G401.6 (cell line): ENCODE results near the gene GLI1.
A peak's percentile ranks its signal among the peaks of the same experiment; 100 is the strongest.
"Not testable (repeated sequence)": the region's sequence is repeated elsewhere in the genome, so short reads cannot be mapped to it uniquely, and the experiment has no call there.

ENCODE experiments used
- FAIRE-seq: peaks from 2 replicates; lab custom pipeline; 2012; peaks lifted over from hg19 to GRCh38; lab: Jason Lieb, UNC

GLI1 gene

GRCh38 chr12:57476162-57476992 lies 16.8 kb downstream of the GLI1 start:
- no peak for FAIRE-seq

- no peak for FAIRE-seq
Observed at GRCh38 chr12:57476993-57477709, 17.6 kb downstream of the GLI1 start.

- no peak for FAIRE-seq
Observed at GRCh38 chr12:57477710-57478681, 18.4 kb downstream of the GLI1 start.

- no peak for FAIRE-seq
Observed at GRCh38 chr12:57479043-57479375, 19.4 kb downstream of the GLI1 start.

- no peak for FAIRE-seq
Observed at GRCh38 chr12:57479376-57480115, 20.0 kb downstream of the GLI1 start, which contains the start of gene ARHGAP9. Gene ARHGAP9, minus strand, starts transcription at chr12:57479866. Its CDS starts 460 bp downstream, at chr12:57479406.

- no peak for FAIRE-seq
Observed at GRCh38 chr12:57481671-57482070, 22.1 kb downstream of the GLI1 start.

GRCh38 chr12:57483466-57483865 lies 23.9 kb downstream of the GLI1 start:
- no peak for FAIRE-seq

- no peak for FAIRE-seq
Observed at GRCh38 chr12:57485695-57486094, 26.1 kb downstream of the GLI1 start.

GRCh38 chr12:57487055-57487596 lies 27.5 kb downstream of the GLI1 start:
- no peak for FAIRE-seq

- peak; percentile 97 for FAIRE-seq
Observed at GRCh38 chr12:57487597-57488401, 28.2 kb downstream of the GLI1 start, which contains the start of gene MARS1. Gene MARS1, plus strand, starts transcription at chr12:57488068. Its CDS starts 23 bp downstream, at chr12:57488091.

GRCh38 chr12:57488402-57489156 lies 29.0 kb downstream of the GLI1 start:
- no peak for FAIRE-seq

- no peak for FAIRE-seq
Observed at GRCh38 chr12:57489157-57489641, 29.6 kb downstream of the GLI1 start.

- FAIRE-seq = no peak
Observed at GRCh38 chr12:57490126-57490525, 30.5 kb downstream of the GLI1 start.

GRCh38 chr12:57491393-57492280 lies 32.1 kb downstream of the GLI1 start:
- peak; percentile 41 for FAIRE-seq

GRCh38 chr12:57495051-57495701 lies 35.6 kb downstream of the GLI1 start:
- not testable (repeated sequence) for FAIRE-seq

- FAIRE-seq = no peak
Observed at GRCh38 chr12:57496822-57497221, 37.2 kb downstream of the GLI1 start.

- no peak for FAIRE-seq
Observed at GRCh38 chr12:57497223-57498131, 37.9 kb downstream of the GLI1 start.
